GM18499 (cell line): ENCODE results near the gene RNF214.
"Not testable (repeated sequence)": the region's sequence is repeated elsewhere in the genome, so short reads cannot be mapped to it uniquely, and the experiment has no call there.

Experiments
- ATAC-seq: cut with Tn5 transposase; IDR thresholded peaks from one replicate; pipeline ENCODE4 v1.9.1; 2021; ENCODE audit warnings: moderate number of reproducible peaks; ENCODE audit not compliant: insufficient read depth, unreplicated experiment

Gene RNF214

GRCh38 chr11:117305145-117305544, 72.7 kb downstream of the RNF214 start:
- no peak for ATAC-seq

GRCh38 chr11:117309310-117309709, 76.8 kb downstream of the RNF214 start:
- no peak for ATAC-seq

DNA sequence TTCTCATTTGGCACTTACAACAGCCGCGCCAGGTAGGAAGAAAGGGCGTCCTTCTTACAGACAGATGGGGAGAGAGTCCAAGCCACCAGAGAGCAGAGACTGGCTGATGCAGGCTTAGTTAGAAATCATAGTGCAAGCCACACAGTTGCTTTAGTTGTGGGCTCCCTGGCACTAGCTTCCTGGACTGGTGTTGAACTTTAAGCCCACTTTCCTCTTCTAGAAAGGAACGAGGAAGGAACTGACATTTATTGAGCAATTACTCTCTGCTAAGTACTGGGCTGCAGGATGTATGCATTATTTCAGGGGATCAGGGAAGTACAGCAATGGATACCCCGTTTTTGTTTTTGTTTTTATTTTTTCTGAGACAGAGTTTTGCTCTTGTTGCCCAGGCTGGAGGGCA, 80.6 kb downstream of the RNF214 start:
- no peak for ATAC-seq

GRCh38 chr11:117313828-117314768, 81.6 kb downstream of the RNF214 start:
- ATAC-seq: no peak

GRCh38 chr11:117314840-117315239, 82.4 kb downstream of the RNF214 start:
- no peak for ATAC-seq

DNA sequence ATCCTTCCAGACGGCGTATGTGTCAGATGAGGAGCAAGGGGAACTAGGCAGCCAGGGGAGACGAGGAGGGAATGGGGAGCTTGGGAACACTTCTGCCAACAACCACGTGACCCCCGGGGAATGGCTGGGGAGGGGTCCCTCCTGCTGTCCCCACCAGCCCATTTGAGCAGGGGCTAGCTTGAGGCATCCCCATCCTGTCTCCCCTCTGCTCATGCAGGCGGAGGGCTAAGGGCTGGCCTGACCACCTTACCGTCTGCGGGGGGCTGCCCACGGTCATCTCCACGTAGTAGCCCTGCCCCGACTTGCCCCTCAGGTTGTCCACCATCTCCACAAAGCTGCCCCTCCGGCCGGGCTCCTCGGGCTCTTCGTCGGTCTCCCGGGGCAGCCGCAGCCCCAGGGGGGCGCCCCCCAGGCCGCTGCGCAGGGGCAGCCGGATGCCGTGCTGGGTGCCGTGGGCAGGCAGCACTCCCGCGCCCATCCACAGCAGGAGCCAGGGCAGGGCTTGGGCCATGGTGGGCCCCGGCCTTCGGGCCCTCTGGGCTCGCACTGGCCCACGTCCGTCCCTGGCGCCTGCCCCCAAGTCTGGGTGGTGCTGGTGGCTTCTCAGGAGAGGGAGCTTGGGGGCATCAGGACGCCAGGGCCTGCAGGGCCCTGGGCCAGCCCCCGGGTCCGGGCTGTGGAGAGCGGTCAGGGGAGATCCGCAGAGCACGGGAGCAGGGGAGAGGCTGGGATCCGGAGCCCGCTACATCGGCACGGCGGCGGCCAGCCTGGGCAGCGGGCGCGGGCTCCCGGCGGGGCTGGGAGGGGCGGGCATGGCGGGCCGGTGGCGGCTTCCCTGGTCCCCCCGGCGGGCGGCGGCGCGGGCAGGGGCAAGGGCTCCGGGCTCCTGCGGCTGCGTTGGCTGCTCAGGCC, 83.1 kb downstream of the RNF214 start:
- no peak for ATAC-seq

GRCh38 chr11:117316197-117316961, 83.9 kb downstream of the RNF214 start, which contains the start of gene BACE1:
BACE1 (minus strand) TSS chr11:117316256; CDS start chr11:117315795, 461 bp downstream.
- no peak for ATAC-seq

DNA sequence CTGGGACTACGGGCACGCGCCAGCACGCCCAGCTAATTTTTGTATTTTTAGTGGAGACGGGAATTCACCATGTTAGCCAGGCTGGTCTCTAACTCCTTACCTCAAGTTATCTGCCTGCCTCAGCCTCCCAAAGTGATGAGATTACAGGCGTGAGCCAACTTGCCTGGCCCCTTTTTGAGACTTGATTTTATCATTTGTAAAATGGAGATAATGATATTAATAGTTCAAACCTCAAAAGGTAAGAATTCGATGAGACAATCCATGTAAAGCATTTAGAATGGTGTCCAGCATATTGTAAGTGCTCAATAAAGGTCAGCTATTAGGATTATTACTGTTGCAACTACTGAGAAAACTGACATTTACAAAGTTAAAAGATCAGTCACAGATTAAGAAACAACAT, 86.3 kb downstream of the RNF214 start:
- no peak for ATAC-seq

GRCh38 chr11:117319214-117319840, 86.9 kb downstream of the RNF214 start:
- no peak for ATAC-seq

DNA sequence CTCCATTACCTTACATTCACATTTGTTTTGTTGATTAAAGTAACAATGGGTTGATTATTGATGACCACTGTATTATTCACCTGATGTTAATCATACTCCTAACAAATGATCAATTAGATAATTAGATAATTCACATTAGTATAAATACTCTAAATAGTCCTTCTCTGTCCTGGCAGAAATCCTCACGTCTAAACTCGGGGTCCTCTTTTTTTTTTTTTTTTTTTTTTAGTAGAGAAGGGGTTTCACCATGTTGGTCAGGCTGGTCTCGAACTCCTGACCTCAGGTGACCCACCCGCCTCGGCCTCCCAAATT, 94.7 kb downstream of the RNF214 start:
- not testable (repeated sequence) for ATAC-seq

- ATAC-seq: peak; percentile 71
Observed at GRCh38 chr11:117327567-117328374, 95.3 kb downstream of the RNF214 start, which contains the start of gene CEP164. CEP164 (plus strand) TSS chr11:117327854; CDS start chr11:117338587, 10,733 bp downstream.

DNA sequence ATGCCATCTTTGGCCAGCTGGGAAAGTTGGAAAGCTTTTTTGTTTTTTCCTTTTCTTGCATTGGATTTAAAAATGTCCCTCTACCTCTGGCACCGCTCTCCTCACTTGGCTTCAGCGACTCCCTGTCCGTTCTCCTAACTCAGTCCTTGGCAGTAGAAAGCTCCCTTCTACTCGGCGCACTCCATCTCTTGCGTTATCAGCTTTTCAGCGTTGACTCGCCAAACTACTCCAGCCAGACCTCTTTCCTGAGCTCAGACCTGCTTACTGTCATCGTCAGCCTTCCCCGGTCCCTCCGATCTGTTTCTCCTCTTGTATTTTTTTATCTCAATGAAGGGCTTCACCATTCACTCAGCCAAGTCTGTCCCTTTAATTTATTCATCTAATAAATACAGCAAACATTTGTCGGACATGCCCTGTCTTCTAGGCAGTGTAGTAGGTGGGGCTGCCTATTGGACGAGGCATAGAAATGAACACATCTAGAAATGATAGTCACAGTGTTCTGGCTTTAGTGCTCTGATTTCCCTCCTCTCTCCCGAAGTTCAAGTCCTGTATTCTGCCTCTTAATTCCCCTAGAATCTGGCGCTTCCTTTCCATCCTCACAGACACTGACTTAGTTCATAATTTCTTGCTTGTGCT, 96.0 kb downstream of the RNF214 start:
- no peak for ATAC-seq

DNA sequence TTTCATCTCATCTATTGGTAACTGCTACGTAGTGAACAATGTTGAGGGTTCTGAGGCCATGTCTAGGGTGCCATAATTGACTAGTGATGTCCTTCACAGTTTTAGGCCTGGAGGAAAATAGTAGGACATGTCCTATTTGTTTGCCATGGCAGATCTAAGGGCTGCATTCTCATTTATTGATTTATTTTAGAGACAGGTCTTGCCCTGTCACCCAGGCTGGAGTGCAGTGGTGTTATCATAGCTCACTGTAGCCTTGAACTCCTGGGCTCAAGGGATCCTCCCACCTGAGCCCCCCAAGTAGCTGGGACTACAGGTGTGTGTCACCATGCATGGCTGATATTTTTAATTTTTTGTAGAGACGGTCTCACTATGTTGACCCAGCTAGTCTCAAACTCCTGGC, 100.4 kb downstream of the RNF214 start:
- no peak for ATAC-seq

- no peak for ATAC-seq
Observed at GRCh38 chr11:117333917-117334316, 101.4 kb downstream of the RNF214 start.

GRCh38 chr11:117334896-117335295, 102.4 kb downstream of the RNF214 start:
- ATAC-seq: no peak

DNA sequence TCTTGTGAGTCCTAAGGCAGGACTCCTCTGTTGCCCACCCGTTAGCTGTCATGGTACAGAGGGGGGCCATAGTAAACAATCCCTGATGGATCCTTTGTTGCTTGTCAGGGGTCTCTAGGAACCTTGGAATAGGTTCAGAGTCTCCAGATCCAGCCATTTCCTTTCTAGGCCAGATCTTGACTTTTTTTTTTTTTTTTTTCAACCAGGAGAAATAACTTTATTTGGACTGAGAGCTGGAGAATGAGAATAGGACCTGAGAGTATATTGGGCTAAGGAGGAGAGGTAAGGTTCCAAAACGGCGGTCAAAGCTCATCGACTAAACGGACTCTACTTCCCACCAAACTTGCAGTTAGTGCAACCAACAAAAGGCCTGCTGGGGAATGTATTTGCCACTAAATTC, 102.9 kb downstream of the RNF214 start:
- no peak for ATAC-seq
